ENCODE data around the gene PHF2. TPM values are rescaled to one million over a fixed set of nuclear protein-coding genes. Genes with fewer than 3 reads are reported as not detected.

PHF2 gene
- total and polyA plus RNA-seq, 2 of the 4 experiments (the other 2 are of a cell fraction), result 5.9 to 9.5 TPM

DNA sequence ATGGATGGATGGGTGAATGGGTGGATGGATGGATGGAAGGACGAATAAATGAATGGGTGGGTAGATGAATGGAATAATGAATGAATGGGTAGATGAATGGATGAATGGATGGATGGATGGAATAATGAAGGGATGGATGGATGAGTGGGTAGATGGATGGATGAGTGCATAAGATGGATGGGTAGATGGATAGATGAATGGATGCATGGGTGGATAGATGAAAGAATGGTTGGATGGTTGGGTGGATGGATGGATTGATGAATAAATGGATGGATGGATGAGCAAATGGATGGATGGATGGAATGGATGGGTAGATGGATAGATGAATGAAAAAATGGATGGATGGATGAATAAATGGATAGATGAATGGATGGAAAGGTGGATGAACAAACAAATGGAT is 85.2 kb downstream of the PHF2 start:
- dilution Hi-C loops (cut with HindIII; ENCODE audit: low sequenced_read_pairs, unreplicated experiment), result no loop called here
- POLR2A ChIA-PET (ENCODE audit: unreplicated experiment), result no interaction called here
- no peak overlapping the region for H4K5ac ChIP-seq (ENCODE audit: low read depth, low read length)

More for the DNA sequence above, 85.2 kb downstream of the PHF2 start:
- Histone ChIP-seq H3K9me3 (ENCODE audit: control insufficient read depth, insufficient read depth, low read length) (no peaks in the 10 kb centered on the region), H3K14ac (replicated peaks; ENCODE audit: low read depth, low read length) (no peak overlapping the region), H4K8ac (ENCODE audit: low read depth in 2 of 2, low read length in 2 of 2) (no peak overlapping the region), H2AK9ac (replicated peaks; ENCODE audit: low read depth, low read length, poor library complexity) (no peak overlapping the region), H2BK15ac (ENCODE audit: low read depth, low read length) (no peak overlapping the region), H2BK120ac (ENCODE audit: low read depth, low read length) (no peak overlapping the region), H4K91ac (ENCODE audit: insufficient read depth, low read depth, low read length) (no peak overlapping the region), H3K56ac (ENCODE audit: extremely low read depth, insufficient read depth, low read length) (no peak overlapping the region), H3K9ac (ENCODE audit: low read depth, low read length) (no peak overlapping the region), H2BK20ac (ENCODE audit: low read depth, low read length) (no peak overlapping the region), H2AFZ (replicated peaks; ENCODE audit: low read length, poor library complexity) (no peak overlapping the region), H3K18ac (ENCODE audit: low read depth, low read length) (no peak overlapping the region), H3K4me1 (ENCODE audit: control insufficient read depth, insufficient read depth, low read length) (no peaks in the 10 kb centered on the region), H3K79me1 (ENCODE audit: low read depth in 1 of 2, low read length in 2 of 2) (no peaks in the 10 kb centered on the region; a peak in 1 of 4 replicates), H2BK5ac (ENCODE audit: low read depth, low read length, poor library complexity, severe bottlenecking) (peak overlapping the region; percentile 15), H3K4me3 (ENCODE audit: insufficient read depth, low read depth, low read length) (no peak overlapping the region), H3K9me1 (ENCODE audit: insufficient read depth, low read length) (peaks cover 4% of the 10 kb centered on the region; the same call in 1 of the 2 replicates), H3K23ac (ENCODE audit: low read depth, low read length) (no peak overlapping the region), H3K27me3 (ENCODE audit: control insufficient read depth, insufficient read depth, low read length) (no peaks in the 10 kb centered on the region), H3K4ac (ENCODE audit: low read depth, low read length) (no peak overlapping the region), H3K4me2 (ENCODE audit: low read depth, low read length) (no peak overlapping the region), H4K20me1 (ENCODE audit: insufficient read depth, low read length) (no peaks in the 10 kb centered on the region; the same call in 1 of the 2 replicates), H3K36me3 (ENCODE audit: control insufficient read depth, insufficient read depth, low read length) (peaks cover 51% of the 10 kb centered on the region), H3K27ac (ENCODE audit: insufficient read depth, low read length) (no peak overlapping the region), H2AK5ac (ENCODE audit: low read depth, low read length) (no peak overlapping the region)
- DNase-seq, result no peak
- TF ChIP-seq BHLHE40 (IDR thresholded peaks at IDR 0.05; ENCODE audit: low read depth, low read length), result no peak
- no peak for TF ChIP-seq MAZ (IDR thresholded peaks at IDR 0.05; ENCODE audit: borderline replicate concordance, low read depth, low read length)
- TF ChIP-seq SMC3 (IDR thresholded peaks at IDR 0.05; ENCODE audit: low read depth, low read length), result no peak
- TF ChIP-seq RAD21 (IDR thresholded peaks at IDR 0.05; ENCODE audit: low read length), result no peak
- TF ChIP-seq, protein P1, sequence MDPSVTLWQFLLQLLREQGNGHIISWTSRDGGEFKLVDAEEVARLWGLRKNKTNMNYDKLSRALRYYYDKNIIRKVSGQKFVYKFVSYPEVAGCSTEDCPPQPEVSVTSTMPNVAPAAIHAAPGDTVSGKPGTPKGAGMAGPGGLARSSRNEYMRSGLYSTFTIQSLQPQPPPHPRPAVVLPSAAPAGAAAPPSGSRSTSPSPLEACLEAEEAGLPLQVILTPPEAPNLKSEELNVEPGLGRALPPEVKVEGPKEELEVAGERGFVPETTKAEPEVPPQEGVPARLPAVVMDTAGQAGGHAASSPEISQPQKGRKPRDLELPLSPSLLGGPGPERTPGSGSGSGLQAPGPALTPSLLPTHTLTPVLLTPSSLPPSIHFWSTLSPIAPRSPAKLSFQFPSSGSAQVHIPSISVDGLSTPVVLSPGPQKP (IDR thresholded peaks at IDR 0.05; ENCODE audit: borderline replicate concordance, low read depth, low read length), result no peak
- no peak for TF ChIP-seq CEBPB (IDR thresholded peaks at IDR 0.05; ENCODE audit: low read depth, low read length)
- TF ChIP-seq NFE2L2 (IDR thresholded peaks at IDR 0.05; ENCODE audit: low read depth, low read length), result no peak
- in situ Hi-C loops (cut with MboI; ENCODE audit: low sequenced_read_pairs) (no loop called here), intact Hi-C loops (cut with micrococcal nuclease) (no loop called here)
- CTCF ChIA-PET, result no interaction called here
- no peak for ATAC-seq (ENCODE audit: low read depth)
- BruUV-seq (replicated peaks), result no TSS peak
- WGBS, 2 experiments (ENCODE audit: extremely low coverage in 2 of 2, insufficient read length in 1 of 2), result 100% methylated on average over 1 of the region's 1 CpG
